GM10266 (cell line): ENCODE data around the gene CRIP3.

Source experiments
- DNase-seq: peaks from one replicate; pipeline ENCODE4 v3.0.0; 2012; ENCODE audit errors: extremely low spot score
- CTCF ChIP-seq: IDR thresholded peaks from 2 replicates; pipeline ENCODE4 v1.5.1; 2012; ENCODE audit warnings: mild to moderate bottlenecking, low read depth; ENCODE audit not compliant: control insufficient read depth, insufficient read depth; ENCODE audit errors: missing control alignments

Gene CRIP3

GRCh38 chr6:43258807-43259686 lies 49.6 kb downstream of the CRIP3 start:
- TF ChIP-seq CTCF: no peak
- DNase-seq: no peak

- DNase-seq: no peak
- no peak for TF ChIP-seq CTCF
These were observed 50.4 kb downstream of the CRIP3 start for GRCh38 chr6:43258180-43258579.

- no peak for DNase-seq
- TF ChIP-seq CTCF: no peak
These were observed 51.1 kb downstream of the CRIP3 start for GRCh38 chr6:43257367-43258145.

GRCh38 chr6:43256670-43257366 lies 51.8 kb downstream of the CRIP3 start:
- no peak for DNase-seq
- TF ChIP-seq CTCF: no peak
